ENCODE measurements around the gene C13orf46. TPM values are rescaled to one million over a fixed set of nuclear protein-coding genes. Genes with fewer than 3 reads are reported as not detected.

The C13orf46 gene
- total RNA-seq, 2 donors from 2014 or later, result 28.8 to 38.6 TPM

DNA sequence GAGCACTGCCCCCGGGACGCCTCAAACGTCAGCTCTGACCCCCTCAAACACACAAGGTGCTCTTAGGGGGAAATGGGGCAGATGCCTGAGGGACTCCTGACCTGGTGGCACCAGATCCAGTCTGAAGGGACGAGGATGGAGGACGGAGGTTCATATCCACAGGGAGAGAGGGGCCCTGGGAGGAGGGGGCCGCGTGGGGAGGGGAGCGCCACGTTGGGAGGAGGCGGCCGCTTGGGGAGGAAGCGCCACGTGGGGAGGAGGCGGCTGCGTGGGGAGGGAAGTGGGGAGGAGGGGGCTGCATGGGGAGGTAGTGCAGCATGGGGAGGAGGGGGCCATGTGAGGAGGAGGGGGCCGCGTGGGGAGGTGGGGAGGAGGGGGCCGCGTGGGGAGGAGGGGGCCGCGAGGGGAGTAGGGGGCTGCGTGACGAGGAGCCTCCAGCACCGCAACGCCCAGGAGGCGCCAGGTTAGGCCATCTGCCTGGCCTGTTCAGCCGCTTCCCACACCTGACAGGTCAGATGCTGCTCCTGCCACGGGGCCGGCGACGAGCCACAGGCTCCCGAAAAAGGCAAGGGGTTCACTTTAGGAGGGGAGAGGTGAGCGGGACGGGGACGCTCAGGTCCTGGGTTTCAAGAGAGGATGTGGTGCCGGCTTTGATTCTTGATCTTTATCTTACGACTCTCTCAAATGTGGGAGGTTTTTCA is 36.7 kb upstream of the C13orf46 start:
- H3K9me3 ChIP-seq, result no peaks in the 10 kb centered on the region
- no peak overlapping the region for H3K4me3 ChIP-seq
- DNase-seq (no peak), ATAC-seq (no peak)
- WGBS, 2 donors, result 88 to 93% methylated on average over 24 to 31 of the region's 37 CpGs
- no peaks in the 10 kb centered on the region for H3K36me3 ChIP-seq (replicated peaks in 1 of 2; ENCODE audit: insufficient read depth in 1 of 2, low read depth in 2 of 2)
- intact Hi-C loops (cut with DNase I), result loop anchor here (10.0 kb wide), 1 partner anchor 206 kb away; no protein-coding TSS in a partner anchor
- no peaks in the 10 kb centered on the region for H3K4me1 ChIP-seq
- TF ChIP-seq POLR2A (IDR thresholded peaks at IDR 0.05), result no peak
- TF ChIP-seq, protein P1, sequence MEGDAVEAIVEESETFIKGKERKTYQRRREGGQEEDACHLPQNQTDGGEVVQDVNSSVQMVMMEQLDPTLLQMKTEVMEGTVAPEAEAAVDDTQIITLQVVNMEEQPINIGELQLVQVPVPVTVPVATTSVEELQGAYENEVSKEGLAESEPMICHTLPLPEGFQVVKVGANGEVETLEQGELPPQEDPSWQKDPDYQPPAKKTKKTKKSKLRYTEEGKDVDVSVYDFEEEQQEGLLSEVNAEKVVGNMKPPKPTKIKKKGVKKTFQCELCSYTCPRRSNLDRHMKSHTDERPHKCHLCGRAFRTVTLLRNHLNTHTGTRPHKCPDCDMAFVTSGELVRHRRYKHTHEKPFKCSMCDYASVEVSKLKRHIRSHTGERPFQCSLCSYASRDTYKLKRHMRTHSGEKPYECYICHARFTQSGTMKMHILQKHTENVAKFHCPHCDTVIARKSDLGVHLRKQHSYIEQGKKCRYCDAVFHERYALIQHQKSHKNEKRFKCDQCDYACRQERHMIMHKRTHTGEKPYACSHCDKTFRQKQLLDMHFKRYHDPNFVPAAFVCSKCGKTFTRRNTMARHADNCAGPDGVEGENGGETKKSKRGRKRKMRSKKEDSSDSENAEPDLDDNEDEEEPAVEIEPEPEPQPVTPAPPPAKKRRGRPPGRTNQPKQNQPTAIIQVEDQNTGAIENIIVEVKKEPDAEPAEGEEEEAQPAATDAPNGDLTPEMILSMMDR (IDR thresholded peaks at IDR 0.05), result no peak
- no peak overlapping the region for H3K27ac ChIP-seq
- no peaks in the 10 kb centered on the region for H3K27me3 ChIP-seq

- DNase-seq (peak in 1 of 4 donors; percentile 10), ATAC-seq (no peak)
Observed at GRCh38 chr13:114009590-114010400, 35.9 kb upstream of the C13orf46 start.

GRCh38 chr13:114008964-114009589 is 35.2 kb upstream of the C13orf46 start:
- no peak overlapping the region for H3K27ac ChIP-seq
- H3K36me3 ChIP-seq (replicated peaks in 1 of 2; ENCODE audit: insufficient read depth in 1 of 2, low read depth in 2 of 2), result no peaks in the 10 kb centered on the region
- no peaks in the 10 kb centered on the region for H3K4me1 ChIP-seq
- H3K9me3 ChIP-seq, result no peaks in the 10 kb centered on the region
- TF ChIP-seq POLR2A (IDR thresholded peaks at IDR 0.05), result no peak
- TF ChIP-seq, protein P1 (IDR thresholded peaks at IDR 0.05), result no peak
- ATAC-seq (no peak), DNase-seq (no peak)
- no peaks in the 10 kb centered on the region for H3K27me3 ChIP-seq
- intact Hi-C loops (cut with DNase I), result no loop called here
- 85 to 93% methylated on average over 23 to 32 of the region's 33 CpGs for WGBS, 2 donors
- no peak overlapping the region for H3K4me3 ChIP-seq

More at GRCh38 chr13:114009590-114010400, 35.9 kb upstream of the C13orf46 start:
- no peak for TF ChIP-seq POLR2A (IDR thresholded peaks at IDR 0.05)
- TF ChIP-seq, protein P1 (IDR thresholded peaks at IDR 0.05), result no peak
- Histone ChIP-seq H3K27ac (no peak overlapping the region), H3K4me1 (no peaks in the 10 kb centered on the region), H3K27me3 (no peaks in the 10 kb centered on the region), H3K9me3 (no peaks in the 10 kb centered on the region), H3K4me3 (no peak overlapping the region), H3K36me3 (replicated peaks in 1 of 2; ENCODE audit: insufficient read depth in 1 of 2, low read depth in 2 of 2) (no peaks in the 10 kb centered on the region)
- intact Hi-C loops (cut with DNase I), result loop anchor here (10.0 kb wide), 1 partner anchor 205 kb away; no protein-coding TSS in a partner anchor
- 83 to 94% methylated on average over 5 to 30 of the region's 31 CpGs for WGBS, 2 donors

GRCh38 chr13:114007566-114007965 is 33.7 kb upstream of the C13orf46 start:
- ATAC-seq, result no peak
- 86 to 91% methylated on average over 11 to 12 of the region's 12 CpGs for WGBS, 2 donors
- no peaks in the 10 kb centered on the region for H3K4me1 ChIP-seq
- intact Hi-C loops (cut with DNase I), result no loop called here
- H3K4me3 ChIP-seq, result no peak overlapping the region
- no peaks in the 10 kb centered on the region for H3K27me3 ChIP-seq
- no peak for DNase-seq
- H3K9me3 ChIP-seq, result no peaks in the 10 kb centered on the region
- no peak overlapping the region for H3K27ac ChIP-seq
- no peaks in the 10 kb centered on the region for H3K36me3 ChIP-seq (replicated peaks in 1 of 2; ENCODE audit: insufficient read depth in 1 of 2, low read depth in 2 of 2)
- TF ChIP-seq, protein P1 (IDR thresholded peaks at IDR 0.05), result no peak
- no peak for TF ChIP-seq POLR2A (IDR thresholded peaks at IDR 0.05)

Data from body of pancreas (tissue), 4 donors.